WERI-Rb-1 (cell line): Measurements from ENCODE around the gene MMRN2.
"Not testable (repeated sequence)": the region's sequence is repeated elsewhere in the genome, so short reads cannot be mapped to it uniquely, and the experiment has no call there.

Experiments
- DNase-seq: peaks from one replicate; pipeline ENCODE4 v3.0.0-alpha.2; 2020
- H3K27ac ChIP-seq: fragments of 250-450 bp; sonication (Bioruptor Pico); 2 replicates; pipeline ENCODE4 v1.5.1; 2020; ENCODE audit warnings: mild to moderate bottlenecking, moderate library complexity
- H3K27me3 ChIP-seq: fragments of 250-450 bp; sonication (Bioruptor Pico); 2 replicates; pipeline ENCODE4 v1.5.1; 2021; ENCODE audit warnings: mild to moderate bottlenecking, low read depth, moderate library complexity; ENCODE audit not compliant: insufficient read depth, severe bottlenecking
- H3K36me3 ChIP-seq: fragments of 250-450 bp; sonication (Bioruptor Pico); 2 replicates; pipeline ENCODE4 v1.5.1; 2020; ENCODE audit warnings: mild to moderate bottlenecking, moderate library complexity
- H3K4me3 ChIP-seq: 2 replicates; pipeline ENCODE4 v1.5.1; 2011; ENCODE audit warnings: low read depth, mild to moderate bottlenecking, control low read depth, low read length
- H3K9me3 ChIP-seq: fragments of 250-450 bp; sonication (Bioruptor Pico); 2 replicates; pipeline ENCODE4 v1.5.1; 2021; ENCODE audit warnings: mild to moderate bottlenecking, moderate library complexity; ENCODE audit not compliant: severe bottlenecking
- TF ChIP-seq, protein P1 (sequence below): IDR thresholded peaks from 2 replicates; pipeline ENCODE4 v1.5.1; 2011; ENCODE audit warnings: low read depth, mild to moderate bottlenecking, control low read depth, inconsistent platforms, low read length

Gene MMRN2

DNA sequence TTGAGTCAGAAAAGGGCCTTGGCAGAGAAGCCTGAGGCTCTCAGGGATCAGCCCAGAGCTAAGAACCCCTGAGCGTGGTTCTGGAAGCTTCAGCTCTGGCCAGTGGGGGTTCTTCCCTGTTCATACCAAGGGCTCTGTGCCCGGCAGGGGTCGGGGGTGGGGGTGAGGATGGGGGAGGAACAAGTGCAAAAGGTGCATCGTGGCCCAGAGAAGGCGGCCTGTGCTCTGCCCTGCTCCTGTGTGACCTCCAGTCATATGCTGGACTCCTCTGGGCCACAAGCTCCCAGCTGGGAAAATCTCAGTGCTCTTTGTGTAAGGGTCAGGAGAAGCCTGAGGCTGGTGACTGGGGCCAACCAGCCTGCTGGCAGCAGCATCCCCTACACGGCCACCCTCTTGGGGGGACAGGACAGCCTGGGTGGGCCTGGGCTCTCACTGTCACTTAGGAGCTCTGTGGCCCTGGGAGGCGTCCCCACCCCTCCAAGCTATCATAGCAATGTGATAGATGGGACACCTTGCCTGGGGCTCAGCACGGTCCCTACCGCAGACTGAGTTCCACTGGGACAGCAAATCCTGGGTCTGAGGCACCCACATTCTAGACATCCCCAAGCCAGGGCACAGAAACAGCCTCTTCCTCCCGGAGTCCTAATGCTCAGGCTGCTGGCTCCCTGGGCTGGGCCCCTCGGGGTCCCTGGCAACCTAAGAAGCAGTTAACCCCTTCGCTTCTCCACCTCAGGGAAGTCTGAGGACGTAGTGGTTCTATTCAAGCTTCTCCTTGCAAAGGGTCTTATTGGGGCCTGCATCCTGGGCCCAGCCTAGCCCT is 2.5 kb downstream of the MMRN2 start:
- no peaks in the 10 kb centered on the region for H3K27me3 ChIP-seq
- no peak for DNase-seq
- no peaks in the 10 kb centered on the region for H3K36me3 ChIP-seq
- H3K9me3 ChIP-seq: peaks cover 21% of the 10 kb centered on the region
- no peak overlapping the region for H3K4me3 ChIP-seq
- H3K27ac ChIP-seq: peak overlapping the region; percentile 51
- TF ChIP-seq, protein P1, sequence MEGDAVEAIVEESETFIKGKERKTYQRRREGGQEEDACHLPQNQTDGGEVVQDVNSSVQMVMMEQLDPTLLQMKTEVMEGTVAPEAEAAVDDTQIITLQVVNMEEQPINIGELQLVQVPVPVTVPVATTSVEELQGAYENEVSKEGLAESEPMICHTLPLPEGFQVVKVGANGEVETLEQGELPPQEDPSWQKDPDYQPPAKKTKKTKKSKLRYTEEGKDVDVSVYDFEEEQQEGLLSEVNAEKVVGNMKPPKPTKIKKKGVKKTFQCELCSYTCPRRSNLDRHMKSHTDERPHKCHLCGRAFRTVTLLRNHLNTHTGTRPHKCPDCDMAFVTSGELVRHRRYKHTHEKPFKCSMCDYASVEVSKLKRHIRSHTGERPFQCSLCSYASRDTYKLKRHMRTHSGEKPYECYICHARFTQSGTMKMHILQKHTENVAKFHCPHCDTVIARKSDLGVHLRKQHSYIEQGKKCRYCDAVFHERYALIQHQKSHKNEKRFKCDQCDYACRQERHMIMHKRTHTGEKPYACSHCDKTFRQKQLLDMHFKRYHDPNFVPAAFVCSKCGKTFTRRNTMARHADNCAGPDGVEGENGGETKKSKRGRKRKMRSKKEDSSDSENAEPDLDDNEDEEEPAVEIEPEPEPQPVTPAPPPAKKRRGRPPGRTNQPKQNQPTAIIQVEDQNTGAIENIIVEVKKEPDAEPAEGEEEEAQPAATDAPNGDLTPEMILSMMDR: no peak

DNA sequence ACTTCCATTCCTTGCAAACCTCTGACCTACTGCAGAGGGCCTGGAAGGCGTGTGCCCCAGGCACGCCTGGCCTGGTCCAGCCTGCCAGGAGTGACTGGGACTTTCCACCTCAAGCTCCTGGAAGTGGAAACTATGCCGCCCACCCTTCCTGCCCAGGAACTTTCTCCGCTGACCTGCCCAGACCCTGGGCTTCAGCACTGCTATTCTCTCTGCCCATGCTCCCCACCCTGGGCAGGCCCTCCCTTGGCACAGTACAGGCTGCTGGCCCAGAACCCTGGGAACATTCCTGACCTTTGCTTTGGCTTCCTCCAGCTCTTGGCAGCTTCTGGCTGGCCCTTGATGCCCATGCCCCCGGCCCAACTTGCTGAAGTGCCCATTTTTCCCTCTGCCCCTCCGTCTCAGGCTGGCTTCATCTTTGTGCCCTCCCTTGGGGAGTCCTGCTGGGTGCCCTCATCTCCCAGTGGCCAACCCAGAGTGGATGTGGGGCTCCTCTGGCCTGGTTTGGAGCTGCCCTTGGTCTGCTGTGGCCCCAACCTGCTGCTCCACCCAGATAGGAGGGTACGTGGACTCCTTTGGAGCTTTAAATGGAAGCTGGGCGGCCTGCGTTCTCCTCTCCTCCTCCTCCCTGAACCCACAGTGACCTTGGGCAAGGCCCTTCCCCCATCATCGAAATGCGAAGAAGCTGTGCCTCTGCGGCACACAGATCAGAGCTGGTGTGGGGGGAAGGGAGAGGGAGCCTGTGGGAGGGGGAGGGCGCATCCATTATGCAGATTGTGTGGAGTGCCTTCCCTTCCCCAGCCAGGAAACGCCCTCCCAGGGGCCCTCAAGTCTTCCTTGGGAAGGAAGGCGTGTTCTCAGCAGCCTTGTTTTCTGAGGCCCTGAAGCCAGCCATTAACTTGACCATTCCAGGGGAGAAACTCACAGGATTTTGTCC is 3.4 kb downstream of the MMRN2 start:
- TF ChIP-seq, protein P1: no peak
- H3K27ac ChIP-seq: peak overlapping the region; percentile 51

DNA sequence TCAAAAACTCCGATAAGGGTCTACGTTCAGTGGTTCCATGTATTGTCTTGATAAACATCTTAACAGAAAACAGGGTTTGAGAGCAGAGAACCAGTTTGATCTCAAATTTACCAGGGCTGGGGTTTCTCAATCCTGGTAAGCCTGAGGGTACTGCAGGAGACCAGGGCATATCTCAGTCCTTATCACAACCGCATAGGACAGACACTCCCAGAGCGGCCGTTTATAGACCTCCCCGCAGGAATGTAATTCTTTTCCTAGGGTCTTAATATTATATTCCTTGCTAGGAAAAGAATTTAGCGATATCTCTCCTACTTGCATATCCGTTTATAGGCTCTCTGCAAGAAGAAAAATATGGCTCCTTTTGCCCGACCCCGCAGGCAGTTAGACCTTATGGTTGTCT is 4.7 kb downstream of the MMRN2 start:
- not testable (repeated sequence) for H3K27me3 ChIP-seq, H3K4me3 ChIP-seq, DNase-seq, H3K36me3 ChIP-seq, H3K27ac ChIP-seq
- peaks cover 21% of the 10 kb centered on the region for H3K9me3 ChIP-seq

More for the DNA sequence above, 3.4 kb downstream of the MMRN2 start:
- Histone ChIP-seq H3K36me3 (no peaks in the 10 kb centered on the region), H3K4me3 (no peak overlapping the region), H3K9me3 (peaks cover 21% of the 10 kb centered on the region), H3K27me3 (no peaks in the 10 kb centered on the region)
- DNase-seq: peak; percentile 81

DNA sequence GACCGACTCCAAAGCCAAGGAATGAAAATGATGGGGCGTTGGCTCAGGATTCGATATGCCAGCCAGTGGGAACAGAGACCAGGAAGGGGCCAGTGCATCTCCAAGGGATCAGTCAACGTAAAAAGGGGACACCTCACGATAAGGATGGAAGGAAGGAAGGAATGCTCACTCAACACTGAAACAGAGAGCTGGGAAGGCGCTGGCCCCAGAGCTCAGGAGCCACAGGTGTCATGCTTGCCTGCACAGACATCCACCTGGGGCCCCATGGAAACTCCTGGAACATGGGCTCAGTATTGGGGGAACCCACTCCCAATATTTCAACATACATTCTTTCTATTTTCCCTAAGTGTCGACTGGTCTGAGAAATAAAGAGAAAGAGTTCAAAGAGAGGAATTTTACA is 5.3 kb downstream of the MMRN2 start:
- H3K4me3 ChIP-seq: no peak overlapping the region
- DNase-seq: no peak
- peaks cover 21% of the 10 kb centered on the region for H3K9me3 ChIP-seq
- no peak overlapping the region for H3K27ac ChIP-seq
- TF ChIP-seq, protein P1: no peak
- H3K27me3 ChIP-seq: no peaks in the 10 kb centered on the region
- H3K36me3 ChIP-seq: no peaks in the 10 kb centered on the region

GRCh38 chr10:86951184-86951761 is 6.1 kb downstream of the MMRN2 start:
- peaks cover 21% of the 10 kb centered on the region for H3K9me3 ChIP-seq
- TF ChIP-seq, protein P1: no peak
- DNase-seq: no peak
- no peak overlapping the region for H3K27ac ChIP-seq
- no peak overlapping the region for H3K4me3 ChIP-seq
- H3K27me3 ChIP-seq: no peaks in the 10 kb centered on the region
- H3K36me3 ChIP-seq: no peaks in the 10 kb centered on the region

DNA sequence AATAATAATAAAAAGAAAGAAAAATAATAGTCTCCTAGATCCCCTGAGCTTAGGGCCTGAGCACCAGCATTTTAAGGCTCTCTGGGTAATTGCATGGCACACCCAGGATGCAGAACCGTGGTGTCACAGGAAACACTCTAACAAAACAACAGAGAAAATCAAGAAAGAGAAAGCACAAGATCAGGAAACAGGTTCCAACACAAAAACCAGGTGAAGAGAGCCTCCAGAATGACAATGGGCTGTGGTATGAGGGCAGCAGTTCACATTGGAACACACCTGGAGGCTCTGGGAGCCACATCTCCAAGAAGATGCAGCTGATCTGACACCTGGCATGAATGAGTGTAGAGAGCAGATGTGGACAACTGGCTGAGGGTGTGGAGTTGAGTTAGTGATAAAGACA is 7.1 kb downstream of the MMRN2 start:
- TF ChIP-seq, protein P1: no peak
- peaks cover 21% of the 10 kb centered on the region for H3K9me3 ChIP-seq
- H3K27ac ChIP-seq: no peak overlapping the region
- no peaks in the 10 kb centered on the region for H3K27me3 ChIP-seq
- no peak for DNase-seq
- H3K36me3 ChIP-seq: no peaks in the 10 kb centered on the region
- H3K4me3 ChIP-seq: no peak overlapping the region

- H3K36me3 ChIP-seq, H3K4me3 ChIP-seq, H3K27ac ChIP-seq, DNase-seq, H3K27me3 ChIP-seq: not testable (repeated sequence)
- peaks cover 14% of the 10 kb centered on the region for H3K9me3 ChIP-seq
These were observed 9.6 kb downstream of the MMRN2 start for GRCh38 chr10:86947806-86948205.
